Pancreas (tissue), 10 donors: Measurements from ENCODE around the gene MYO7B. TPM values are rescaled to one million over a fixed set of nuclear protein-coding genes. Genes with fewer than 3 reads are reported as not detected.

Source experiments
- ATAC-seq, 4 donors: fragments of 200-7000 bp; cut with Tn5 transposase; one replicate each; pipeline versions ENCODE4 v1.8.0 to v1.9.1; 2020; ENCODE audit warnings: mild to moderate bottlenecking in 4 of 4, moderate library complexity in 4 of 4
- DNase-seq, 6 donors: peaks; one replicate each; pipeline ENCODE4 v3.0.0-alpha.2; 2020
- FAIRE-seq: peaks from 2 replicates; lab custom pipeline; 2012; peaks lifted over from hg19 to GRCh38; lab: Jason Lieb, UNC
- H3K27ac ChIP-seq, 4 donors: fragments of 200-600 bp; sonication (generic); 1 replicate in 3 of 4; 2 replicates in 1 of 4; pipeline versions ENCODE4 v1.5.0 to v1.8.0; 2020
- H3K27me3 ChIP-seq, 4 donors: fragments of 200-600 bp; one replicate each; pipeline ENCODE4 v1.8.0; 2021
- H3K36me3 ChIP-seq, 3 donors: fragments of 200-600 bp; sonication (generic) in 1 of 3; one replicate each; pipeline versions ENCODE4 v1.5.0 to v1.8.0; 2020 to 2021
- H3K4me1 ChIP-seq, 3 donors: fragments of 200-600 bp; one replicate each; pipeline ENCODE4 v1.8.0; 2021
- H3K4me3 ChIP-seq, 4 donors: fragments of 200-600 bp; sonication (generic) in 2 of 4; one replicate each; pipeline versions ENCODE4 v1.5.0 to v1.8.0; 2020 to 2021
- H3K9me3 ChIP-seq, 4 donors: fragments of 200-600 bp; one replicate each; pipeline ENCODE4 v1.8.0; 2021
- WGBS, 2 donors: extraction: QIAGEN DNeasy Blood & Tissue Kit; methylation state at CpG; one replicate each; pipeline ENCODE4 v1.1.7; 2013; 5-methylcytosine and 5-hydroxymethylcytosine counted together
- intact Hi-C, 3 donors: fragments of 100-400 bp; cut with DNase I; formaldehyde crosslinking; loops; one replicate each; pipeline versions ENCODE4 v1.11.1 to v1.14.2; 2022
- polyA plus RNA-seq, 2 donors: library from polyadenylated mRNA; stranded (reverse); fragments of 200-250 nt; gene quantifications; one replicate each; pipeline ENCODE4 v1.2.3, GENCODE V29; 2013
- total RNA-seq, 6 donors: library from RNA; stranded (reverse); fragmentation: NEBNext Ultra II Directional in 4 of 6; extraction: Animal tissue kit (Norgen Biotek cat#: 25700) in 4 of 6; gene quantifications; one replicate each; pipeline versions ENCODE4 v1.2.1 to v1.2.4, GENCODE V29; 2021 to 2023
- TF ChIP-seq, protein P1 (sequence below), 4 donors: fragments of 200-600 bp; sonication (generic) in 3 of 4; IDR thresholded peaks; one replicate each; pipeline versions ENCODE4 v1.5.0 to v1.8.0; 2021; ENCODE audit warnings: antibody characterized with exemption in 4 of 4
- donor health status: healthy with polysubstance abuse.
- donor health status: DM: no; HTN: no; CAD: no; lungs with moderate emphysema.
- donor health status: DM: no; HTN: no; CAD: no.
- donor health status: control.
- donor health status: control.
- donor health status: Bipolar disorder and iron deficiency.
- donor health status: DM: yes; HTN: yes; CAD: no.
- donor health status: DM: no; HTN: no; CAD: no.
- donor health status: DM: no; HTN: no; CAD: no.
- donor health status: DM: yes; HTN: yes; CAD: no.

The MYO7B gene
- total and polyA plus RNA-seq, 8 donors: 0.12 to 1.5 (median 0.83) TPM

DNA sequence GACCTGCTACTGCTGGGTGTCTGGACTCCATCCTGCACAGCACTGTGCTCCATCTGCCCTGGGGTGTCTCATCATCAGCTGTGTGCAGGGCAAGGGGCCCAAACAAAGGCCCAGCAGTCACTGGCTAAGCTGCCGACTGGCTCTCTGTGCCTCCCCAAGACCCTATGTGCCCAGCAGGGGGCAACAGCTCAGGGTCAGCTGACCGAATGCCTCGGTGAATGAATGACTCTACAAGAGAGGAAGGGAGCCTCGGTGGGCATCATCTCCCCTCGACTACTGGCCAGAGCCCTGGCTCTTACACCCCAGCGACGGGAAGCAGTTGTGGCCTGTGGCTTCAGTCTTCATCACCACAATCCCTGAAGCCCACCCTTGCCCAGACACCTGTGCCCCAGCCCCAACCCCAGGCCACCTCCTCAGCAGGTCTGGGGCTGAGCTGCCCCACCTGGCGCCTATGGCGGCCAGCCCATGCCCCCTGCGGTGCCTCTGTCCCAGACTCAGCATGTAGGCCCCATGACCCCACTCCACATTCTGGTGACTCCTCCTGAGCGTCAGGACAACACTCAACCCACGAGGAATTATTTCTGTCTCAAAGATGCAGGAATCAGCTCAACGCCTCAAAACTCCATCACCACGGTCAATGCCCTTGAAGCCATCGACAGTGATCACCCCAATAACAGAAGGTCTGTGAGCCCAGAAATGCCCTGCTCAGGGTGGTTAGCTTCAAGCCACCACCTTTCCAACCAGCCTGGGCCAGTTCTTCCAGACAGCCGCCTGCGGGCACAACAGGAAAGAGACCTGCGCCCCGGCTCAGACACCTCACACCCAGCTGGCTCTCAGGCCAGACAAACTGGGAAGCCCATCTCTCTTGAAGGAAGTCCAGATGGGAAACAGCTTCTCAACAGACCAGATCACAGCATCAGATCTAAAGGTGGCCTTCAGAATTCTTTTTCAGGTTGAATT is 108.9 kb downstream of the MYO7B start:
- no peaks in the 10 kb centered on the region for H3K36me3 ChIP-seq
- intact Hi-C loops: no loop called here
- H3K27me3 ChIP-seq: no peaks in the 10 kb centered on the region
- 80 to 85% methylated on average over 19 of the region's 19 CpGs for WGBS, 2 donors
- no peak for FAIRE-seq
- H3K27ac ChIP-seq: no peak overlapping the region
- H3K4me3 ChIP-seq: no peak overlapping the region
- ATAC-seq: no peak
- no peaks in the 10 kb centered on the region for H3K9me3 ChIP-seq
- H3K4me1 ChIP-seq: no peaks in the 10 kb centered on the region
- TF ChIP-seq, protein P1, sequence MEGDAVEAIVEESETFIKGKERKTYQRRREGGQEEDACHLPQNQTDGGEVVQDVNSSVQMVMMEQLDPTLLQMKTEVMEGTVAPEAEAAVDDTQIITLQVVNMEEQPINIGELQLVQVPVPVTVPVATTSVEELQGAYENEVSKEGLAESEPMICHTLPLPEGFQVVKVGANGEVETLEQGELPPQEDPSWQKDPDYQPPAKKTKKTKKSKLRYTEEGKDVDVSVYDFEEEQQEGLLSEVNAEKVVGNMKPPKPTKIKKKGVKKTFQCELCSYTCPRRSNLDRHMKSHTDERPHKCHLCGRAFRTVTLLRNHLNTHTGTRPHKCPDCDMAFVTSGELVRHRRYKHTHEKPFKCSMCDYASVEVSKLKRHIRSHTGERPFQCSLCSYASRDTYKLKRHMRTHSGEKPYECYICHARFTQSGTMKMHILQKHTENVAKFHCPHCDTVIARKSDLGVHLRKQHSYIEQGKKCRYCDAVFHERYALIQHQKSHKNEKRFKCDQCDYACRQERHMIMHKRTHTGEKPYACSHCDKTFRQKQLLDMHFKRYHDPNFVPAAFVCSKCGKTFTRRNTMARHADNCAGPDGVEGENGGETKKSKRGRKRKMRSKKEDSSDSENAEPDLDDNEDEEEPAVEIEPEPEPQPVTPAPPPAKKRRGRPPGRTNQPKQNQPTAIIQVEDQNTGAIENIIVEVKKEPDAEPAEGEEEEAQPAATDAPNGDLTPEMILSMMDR (IDR thresholded peaks at IDR 0.05): no peak
- DNase-seq: peak in 2 of 6 donors; percentile 3 to 46

DNA sequence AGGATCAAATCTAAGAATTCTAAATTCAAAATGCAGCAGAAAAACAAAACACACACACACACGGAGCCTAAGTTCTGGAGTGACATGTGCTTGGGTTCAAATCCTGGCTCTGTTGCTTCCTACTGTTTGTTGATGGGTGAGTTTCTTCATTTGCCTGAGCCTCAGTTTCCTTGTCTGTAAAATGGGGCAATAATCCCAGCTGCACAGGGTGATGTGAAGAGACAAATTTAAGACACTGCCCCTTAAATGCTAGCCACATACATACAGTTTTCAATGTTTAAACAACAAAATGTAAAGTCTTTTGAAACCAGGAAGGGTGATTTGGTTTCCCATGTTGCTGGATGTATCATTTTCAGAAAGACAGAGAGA is 109.5 kb downstream of the MYO7B start:
- WGBS, 2 donors: 51 to 55% methylated on average over 1 of the region's 1 CpG

DNA sequence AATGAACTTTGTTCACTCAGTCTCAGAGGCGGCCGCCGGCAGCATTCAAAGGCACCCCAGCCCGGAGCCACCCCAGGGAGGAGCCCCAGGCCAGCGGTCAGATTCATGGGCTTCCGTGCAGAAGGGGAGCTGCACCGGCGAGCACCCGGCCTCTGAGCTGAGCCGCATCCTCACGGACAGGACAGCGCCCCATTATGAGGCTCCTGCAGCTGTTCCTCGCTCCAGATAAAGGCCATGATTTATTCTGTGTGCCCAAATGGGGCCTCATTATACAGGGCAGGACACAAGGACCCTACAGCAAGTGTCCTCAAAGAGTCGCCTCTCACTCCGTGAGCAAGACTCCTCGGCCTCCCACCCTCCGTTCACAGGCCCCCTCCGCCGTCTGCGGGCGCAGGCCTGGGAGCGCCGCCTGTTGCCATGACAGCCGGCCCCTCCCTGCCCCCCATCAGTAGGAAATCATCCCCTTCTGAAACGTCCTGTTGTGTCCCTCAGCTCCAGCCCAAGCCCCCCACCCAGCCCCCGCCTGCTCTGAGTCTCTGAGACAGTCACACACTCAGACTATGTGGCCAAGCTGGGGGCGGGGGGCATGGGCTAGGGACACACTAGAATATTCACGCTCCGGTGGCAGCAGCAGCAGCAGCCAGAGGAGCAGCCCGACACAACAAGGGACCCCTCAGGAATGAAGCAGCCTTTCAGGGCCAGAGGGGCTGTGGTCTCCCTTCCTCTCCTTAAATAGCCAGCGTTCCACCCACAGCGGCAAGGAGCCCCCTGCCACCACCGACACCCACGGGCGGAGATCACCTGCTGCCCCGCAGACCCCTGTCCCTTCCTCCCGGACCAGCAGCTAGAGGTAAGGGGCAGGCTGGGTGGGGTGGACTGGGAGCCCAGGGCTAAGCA is 110.2 kb downstream of the MYO7B start, which contains the start of gene GPR17:
Gene GPR17, plus strand, starts transcription at position 759 of the 897 bp plus-strand sequence. CDS start 4,583 bp downstream, outside the sequence.
- no peak within 1 kb of the TSS for H3K27ac ChIP-seq
- H3K9me3 ChIP-seq: no peaks in the 10 kb centered on the region
- TF ChIP-seq, protein P1 (IDR thresholded peaks at IDR 0.05): no peak
- peak in 2 of 6 donors; percentile 9 to 47 for DNase-seq
- H3K4me3 ChIP-seq: no peak within 1 kb of the TSS
- ATAC-seq: no peak
- 66 to 67% methylated on average over 37 of the region's 37 CpGs for WGBS, 2 donors
- no peak for FAIRE-seq
- intact Hi-C loops: no loop called here
- H3K36me3 ChIP-seq: no peaks in the 10 kb centered on the region
- H3K27me3 ChIP-seq: no peaks in the 10 kb centered on the region
- H3K4me1 ChIP-seq: peaks cover 0 to 3% (median 0%) of the 10 kb centered on the region in 3 donors

More for the DNA sequence above, 109.5 kb downstream of the MYO7B start:
- H3K27me3 ChIP-seq: no peaks in the 10 kb centered on the region
- peaks cover 0 to 3% (median 0%) of the 10 kb centered on the region in 3 donors for H3K4me1 ChIP-seq
- intact Hi-C loops: no loop called here
- no peaks in the 10 kb centered on the region for H3K9me3 ChIP-seq
- TF ChIP-seq, protein P1 (IDR thresholded peaks at IDR 0.05): no peak
- no peaks in the 10 kb centered on the region for H3K36me3 ChIP-seq
- ATAC-seq (no peak), DNase-seq (no peak), FAIRE-seq (no peak)
- H3K27ac ChIP-seq: no peak overlapping the region
- no peak overlapping the region for H3K4me3 ChIP-seq

DNA sequence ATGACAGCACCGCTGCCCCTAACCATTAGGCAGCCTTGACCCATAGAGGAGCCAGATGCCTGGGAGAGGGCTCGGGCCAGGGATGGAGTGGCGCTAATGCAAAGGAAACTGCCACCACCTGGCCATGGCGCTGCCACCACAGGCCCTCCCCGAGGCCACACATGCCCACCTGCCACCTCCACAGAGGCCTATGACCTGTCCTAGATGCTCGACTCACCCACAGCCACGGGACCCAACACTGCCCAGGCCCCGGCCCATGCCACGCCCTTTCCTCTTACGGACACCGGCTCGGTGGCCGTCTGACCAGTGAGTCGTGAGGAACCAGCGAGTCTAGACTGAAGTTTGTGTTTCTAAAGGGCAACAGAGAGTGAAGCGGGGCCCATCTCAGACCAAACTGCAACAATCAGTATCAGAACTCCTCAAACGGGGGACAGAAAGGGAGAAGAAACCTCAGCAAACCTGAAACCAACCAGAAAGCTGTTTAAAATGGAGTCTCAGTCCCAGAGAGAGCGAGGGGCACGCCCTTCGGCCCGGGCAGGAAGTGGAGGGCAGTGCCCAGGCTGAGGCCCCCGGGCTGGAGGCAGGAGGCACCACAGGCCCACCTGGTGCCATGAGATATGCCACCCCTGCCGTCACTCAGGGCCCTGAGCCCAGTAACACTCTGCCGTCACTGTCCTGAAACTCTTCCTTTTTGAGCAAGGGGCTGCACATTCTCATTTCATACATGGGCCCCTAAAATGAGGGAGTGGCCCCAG is 111.2 kb downstream of the MYO7B start:
- Histone ChIP-seq H3K27ac (no peak overlapping the region), H3K36me3 (no peaks in the 10 kb centered on the region), H3K27me3 (no peaks in the 10 kb centered on the region), H3K4me1 (peaks cover 0 to 3% (median 0%) of the 10 kb centered on the region in 3 donors), H3K4me3 (no peak overlapping the region), H3K9me3 (no peaks in the 10 kb centered on the region)
- peak in 2 of 6 donors; percentile 20 to 55 for DNase-seq
- TF ChIP-seq, protein P1 (IDR thresholded peaks at IDR 0.05): no peak
- WGBS, 2 donors: 78 to 82% methylated on average over 24 of the region's 24 CpGs
- intact Hi-C loops: no loop called here
- no peak for FAIRE-seq
- no peak for ATAC-seq
